ENCODE measurements around the gene SMNDC1. TPM values are rescaled to one million over a fixed set of nuclear protein-coding genes. Genes with fewer than 3 reads are reported as not detected.
"Not testable (repeated sequence)": the region's sequence is repeated elsewhere in the genome, so short reads cannot be mapped to it uniquely, and the experiment has no call there.

SMNDC1 gene
- total and polyA plus RNA-seq, 3 donors from 2014 or later, result 16.4 to 33.2 (median 20.9) TPM

- H3K36me3 ChIP-seq (ENCODE audit: low read depth, missing control alignments); DNase-seq; H3K4me3 ChIP-seq; intact Hi-C loops (cut with DNase I; ENCODE audit: low total_unique reads); H3K27ac ChIP-seq; H3K4me1 ChIP-seq; H3K9me3 ChIP-seq; H3K27me3 ChIP-seq: not testable (repeated sequence)
- WGBS, 2 donors, result 75 to 79% methylated on average over 5 of the region's 5 CpGs
Measured at GRCh38 chr10:110247833-110248232, 56.9 kb downstream of the SMNDC1 start.

- no peaks in the 10 kb centered on the region for H3K27me3 ChIP-seq
- TF ChIP-seq POLR2A (IDR thresholded peaks at IDR 0.05) (no peak), CTCF (IDR thresholded peaks at IDR 0.05) (no peak)
- 91 to 92% methylated on average over 3 of the region's 3 CpGs for WGBS, 2 donors
- DNase-seq, result no peak
- no peak overlapping the region for H3K27ac ChIP-seq
- H3K36me3 ChIP-seq (ENCODE audit: low read depth, missing control alignments), result no peaks in the 10 kb centered on the region
- H3K4me1 ChIP-seq, result no peaks in the 10 kb centered on the region
- intact Hi-C loops (cut with DNase I; ENCODE audit: low total_unique reads), result no loop called here
- no peak overlapping the region for H3K4me3 ChIP-seq
- no peaks in the 10 kb centered on the region for H3K9me3 ChIP-seq
Measured at GRCh38 chr10:110244550-110244949, 60.2 kb downstream of the SMNDC1 start.

GRCh38 chr10:110242511-110242910 lies 62.2 kb downstream of the SMNDC1 start:
- Histone ChIP-seq H3K9me3 (no peaks in the 10 kb centered on the region), H3K27ac (no peak overlapping the region), H3K27me3 (no peaks in the 10 kb centered on the region), H3K4me3 (no peak overlapping the region), H3K36me3 (ENCODE audit: low read depth, missing control alignments) (no peaks in the 10 kb centered on the region), H3K4me1 (no peaks in the 10 kb centered on the region)
- DNase-seq, result no peak
- 85 to 87% methylated on average over 1 of the region's 1 CpG for WGBS, 2 donors
- no peak for TF ChIP-seq CTCF (IDR thresholded peaks at IDR 0.05)
- no peak for TF ChIP-seq POLR2A (IDR thresholded peaks at IDR 0.05)
- intact Hi-C loops (cut with DNase I; ENCODE audit: low total_unique reads), result no loop called here

- H3K4me3 ChIP-seq, result no peak overlapping the region
- no peak for DNase-seq
- H3K27ac ChIP-seq, result no peak overlapping the region
- no peaks in the 10 kb centered on the region for H3K4me1 ChIP-seq
- H3K9me3 ChIP-seq, result no peaks in the 10 kb centered on the region
- H3K36me3 ChIP-seq (ENCODE audit: low read depth, missing control alignments), result no peaks in the 10 kb centered on the region
- intact Hi-C loops (cut with DNase I; ENCODE audit: low total_unique reads), result no loop called here
- no peak for TF ChIP-seq POLR2A (IDR thresholded peaks at IDR 0.05)
- TF ChIP-seq CTCF (IDR thresholded peaks at IDR 0.05), result no peak
- WGBS, 2 donors, result 73 to 87% methylated on average over 2 of the region's 2 CpGs
- no peaks in the 10 kb centered on the region for H3K27me3 ChIP-seq
Measured at GRCh38 chr10:110241841-110242240, 62.9 kb downstream of the SMNDC1 start.

- intact Hi-C loops (cut with DNase I; ENCODE audit: low total_unique reads), result no loop called here
- H3K27me3 ChIP-seq, result no peaks in the 10 kb centered on the region
- TF ChIP-seq POLR2A (IDR thresholded peaks at IDR 0.05), result no peak
- no peak for TF ChIP-seq CTCF (IDR thresholded peaks at IDR 0.05)
- 67 to 83% methylated on average over 3 of the region's 3 CpGs for WGBS, 2 donors
- H3K4me3 ChIP-seq, result no peak overlapping the region
- H3K27ac ChIP-seq, result no peak overlapping the region
- DNase-seq, result no peak
- H3K9me3 ChIP-seq, result no peaks in the 10 kb centered on the region
- H3K36me3 ChIP-seq (ENCODE audit: low read depth, missing control alignments), result no peaks in the 10 kb centered on the region
- no peaks in the 10 kb centered on the region for H3K4me1 ChIP-seq
Measured at GRCh38 chr10:110241407-110241806, 63.3 kb downstream of the SMNDC1 start.

Other genes starting within 250 kb of the SMNDC1 start
- 10 to 100 TPM; 66.8 to 69.1 TPM for gene MXI1, start 97.3 kb downstream of the SMNDC1 start, total RNA-seq
- 42.1 TPM for gene MXI1, start 97.3 kb downstream of the SMNDC1 start, polyA plus RNA-seq (ENCODE audit: insufficient read depth, low read depth, low replicate concordance)
- gene DUSP5, start 193.0 kb upstream of the SMNDC1 start, total RNA-seq, result 10 to 100 TPM; 42.7 to 57.5 TPM
- 42.8 TPM for gene DUSP5, start 193.0 kb upstream of the SMNDC1 start, polyA plus RNA-seq (ENCODE audit: insufficient read depth, low read depth, low replicate concordance)

Data from testis (tissue), 3 donors.